HEK293 (cell line): Measurements from ENCODE around the gene VPS36.

ENCODE experiments used
- EGR2 ChIP-seq: fragments of 450-650 bp; formaldehyde crosslinking; IDR thresholded peaks from 2 replicates; pipeline ENCODE4 v1.5.1; 2016; ENCODE audit warnings: low read depth, missing biosample characterization, missing genetic modification characterization
- HOXD13 ChIP-seq: sonication (generic); formaldehyde crosslinking; IDR thresholded peaks from 2 replicates; pipeline ENCODE4 v1.8.0; 2022; ENCODE audit warnings: missing genetic modification reagents, borderline replicate concordance
- MYNN ChIP-seq: fragments of 450-650 bp; formaldehyde crosslinking; IDR thresholded peaks from 2 replicates; pipeline ENCODE4 v1.5.1; 2016; ENCODE audit warnings: missing biosample characterization, missing genetic modification characterization, borderline replicate concordance
- SP2 ChIP-seq: fragments of 450-650 bp; formaldehyde crosslinking; IDR thresholded peaks from 2 replicates; pipeline ENCODE4 v1.5.1; 2016; ENCODE audit warnings: missing biosample characterization, missing genetic modification characterization
- TCF7L2 ChIP-seq: IDR thresholded peaks from 2 replicates; pipeline ENCODE4 v1.6.1; 2011; ENCODE audit warnings: low read depth, mild to moderate bottlenecking, inconsistent platforms, low read length, moderate library complexity, borderline replicate concordance
- TRIM28 ChIP-seq: IDR thresholded peaks from 2 replicates; pipeline ENCODE4 v1.6.1; 2011; ENCODE audit warnings: low read length, control low read depth, borderline replicate concordance
- ZBTB21 ChIP-seq: fragments of 450-650 bp; formaldehyde crosslinking; IDR thresholded peaks from 2 replicates; pipeline ENCODE4 v1.5.1; 2017; ENCODE audit warnings: missing biosample characterization, missing genetic modification characterization
- ZFP3 ChIP-seq: fragments of 450-650 bp; formaldehyde crosslinking; IDR thresholded peaks from 2 replicates; pipeline ENCODE4 v1.5.1; 2016; ENCODE audit warnings: low read depth, missing biosample characterization, missing genetic modification characterization
- ZFP37 ChIP-seq: fragments of 450-650 bp; formaldehyde crosslinking; IDR thresholded peaks from 2 replicates; pipeline ENCODE4 v1.5.1; 2016; ENCODE audit warnings: missing biosample characterization, missing genetic modification characterization
- ZFP41 ChIP-seq: fragments of 450-650 bp; formaldehyde crosslinking; IDR thresholded peaks from 2 replicates; pipeline ENCODE4 v1.5.1; 2016; ENCODE audit warnings: missing biosample characterization, missing genetic modification characterization, borderline replicate concordance
- ZIC2 ChIP-seq: fragments of 450-650 bp; formaldehyde crosslinking; IDR thresholded peaks from 2 replicates; pipeline ENCODE4 v1.5.1; 2016; ENCODE audit warnings: missing biosample characterization, missing genetic modification characterization
- ZNF140 ChIP-seq: fragments of 450-650 bp; formaldehyde crosslinking; IDR thresholded peaks from 2 replicates; pipeline ENCODE4 v1.5.1; 2016; ENCODE audit warnings: missing biosample characterization, missing genetic modification characterization
- ZNF169 ChIP-seq: fragments of 450-650 bp; formaldehyde crosslinking; IDR thresholded peaks from 2 replicates; pipeline ENCODE4 v1.5.1; 2016; ENCODE audit warnings: missing biosample characterization, missing genetic modification characterization
- ZNF175 ChIP-seq: fragments of 450-650 bp; formaldehyde crosslinking; IDR thresholded peaks from 2 replicates; pipeline ENCODE4 v1.5.1; 2016; ENCODE audit warnings: missing biosample characterization, missing genetic modification characterization
- ZNF239 ChIP-seq: fragments of 450-650 bp; formaldehyde crosslinking; IDR thresholded peaks from 2 replicates; pipeline ENCODE4 v1.5.1; 2016; ENCODE audit warnings: missing biosample characterization, missing genetic modification characterization
- ZNF341 ChIP-seq: fragments of 450-650 bp; formaldehyde crosslinking; IDR thresholded peaks from 2 replicates; pipeline ENCODE4; 2016; ENCODE audit warnings: low read depth, missing biosample characterization, missing genetic modification characterization
- ZNF433 ChIP-seq: fragments of 450-650 bp; formaldehyde crosslinking; IDR thresholded peaks from 2 replicates; pipeline ENCODE4 v1.5.1; 2016; ENCODE audit warnings: missing biosample characterization, missing genetic modification characterization, low read depth
- ZNF501 ChIP-seq: fragments of 450-650 bp; formaldehyde crosslinking; IDR thresholded peaks from 2 replicates; pipeline ENCODE4 v1.5.1; 2016; ENCODE audit warnings: missing biosample characterization, missing genetic modification characterization
- ZNF600 ChIP-seq: fragments of 450-650 bp; formaldehyde crosslinking; IDR thresholded peaks from 2 replicates; pipeline ENCODE4 v1.5.1; 2016; ENCODE audit warnings: missing biosample characterization, missing genetic modification characterization
- ZNF658 ChIP-seq: fragments of 450-650 bp; formaldehyde crosslinking; IDR thresholded peaks from 2 replicates; pipeline ENCODE4; 2016; ENCODE audit warnings: missing biosample characterization, missing genetic modification characterization
- ZNF660 ChIP-seq: fragments of 450-650 bp; IDR thresholded peaks from 2 replicates; pipeline ENCODE4 v1.5.1; 2018; ENCODE audit warnings: missing biosample characterization, mild to moderate bottlenecking, missing genetic modification characterization
- ZNF707 ChIP-seq: fragments of 450-650 bp; formaldehyde crosslinking; IDR thresholded peaks from 2 replicates; pipeline ENCODE4 v1.5.1; 2016; ENCODE audit warnings: missing biosample characterization, missing genetic modification characterization
- ZNF776 ChIP-seq: fragments of 450-650 bp; formaldehyde crosslinking; IDR thresholded peaks from 2 replicates; pipeline ENCODE4 v1.5.0; 2017; ENCODE audit warnings: missing biosample characterization, missing genetic modification characterization, borderline replicate concordance
- TF ChIP-seq, protein P1 (sequence below): fragments of 450-650 bp; formaldehyde crosslinking; IDR thresholded peaks from 2 replicates; pipeline ENCODE4 v1.5.1; 2017; ENCODE audit warnings: missing biosample characterization, missing genetic modification characterization
- TF ChIP-seq, protein P2 (sequence below): fragments of 450-650 bp; IDR thresholded peaks from 2 replicates; pipeline ENCODE4 v1.5.1; 2018; ENCODE audit warnings: missing biosample characterization, mild to moderate bottlenecking, missing genetic modification characterization
- TF ChIP-seq, protein P3 (sequence below): fragments of 450-650 bp; formaldehyde crosslinking; IDR thresholded peaks from 2 replicates; pipeline ENCODE4 v1.5.1; 2016; ENCODE audit warnings: missing biosample characterization, missing genetic modification characterization, borderline replicate concordance
- TF ChIP-seq, protein P4 (sequence below): fragments of 450-650 bp; formaldehyde crosslinking; IDR thresholded peaks from 2 replicates; pipeline ENCODE4 v1.5.1; 2016; ENCODE audit warnings: missing biosample characterization, missing genetic modification characterization
- TF ChIP-seq, protein P5 (sequence below): fragments of 450-650 bp; formaldehyde crosslinking; IDR thresholded peaks from 2 replicates; pipeline ENCODE4 v1.5.1; 2016; ENCODE audit warnings: missing biosample characterization, missing genetic modification characterization
- TF ChIP-seq, protein P6 (sequence below): fragments of 450-650 bp; formaldehyde crosslinking; IDR thresholded peaks from 2 replicates; pipeline ENCODE4 v1.5.1; 2017; ENCODE audit warnings: missing biosample characterization, mild to moderate bottlenecking, missing genetic modification characterization, moderate library complexity
- TF ChIP-seq, protein P7 (sequence below): fragments of 450-650 bp; formaldehyde crosslinking; IDR thresholded peaks from 2 replicates; pipeline ENCODE4 v1.5.1; 2016; ENCODE audit warnings: missing biosample characterization, missing genetic modification characterization

VPS36 gene

DNA sequence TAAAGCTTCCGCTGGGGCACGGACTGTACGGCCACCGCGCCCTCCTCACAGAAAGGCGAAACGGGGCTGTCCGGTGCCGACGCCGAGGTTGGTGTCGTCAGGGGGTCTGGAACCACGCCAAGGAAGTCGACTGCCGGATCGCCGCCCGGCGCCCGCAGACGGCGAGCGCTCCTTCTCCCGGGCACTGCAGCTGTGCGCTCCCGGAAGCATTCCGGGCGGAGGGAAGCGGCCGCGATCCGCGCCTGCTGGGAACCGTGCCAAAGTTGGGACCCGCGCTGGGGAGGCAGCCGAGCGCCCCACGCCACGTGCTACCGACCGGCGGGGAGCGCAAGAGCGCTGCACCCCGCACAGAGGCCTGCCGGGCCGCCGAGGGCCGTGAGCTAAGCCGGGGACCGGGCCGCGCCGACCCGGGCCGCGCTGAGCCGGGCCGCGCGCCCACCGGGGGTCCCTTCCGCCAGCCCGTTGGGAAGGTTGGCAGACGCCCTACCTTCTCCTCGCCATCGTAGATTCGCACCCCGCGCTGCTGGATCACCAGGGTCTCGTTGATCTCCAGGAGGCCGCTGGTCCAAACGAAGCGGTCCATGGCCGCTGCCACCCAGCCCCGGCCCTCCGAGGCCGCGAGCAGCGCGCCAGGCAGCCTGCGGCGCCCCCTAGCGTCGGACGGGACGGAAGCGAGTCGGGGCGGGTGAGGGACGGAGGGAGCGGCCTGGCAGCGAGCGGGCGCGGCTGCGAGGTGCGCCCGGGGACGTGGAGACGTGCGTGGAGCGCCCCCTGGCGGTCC, at the start of gene VPS36 (continued):
- TF ChIP-seq, protein P1, sequence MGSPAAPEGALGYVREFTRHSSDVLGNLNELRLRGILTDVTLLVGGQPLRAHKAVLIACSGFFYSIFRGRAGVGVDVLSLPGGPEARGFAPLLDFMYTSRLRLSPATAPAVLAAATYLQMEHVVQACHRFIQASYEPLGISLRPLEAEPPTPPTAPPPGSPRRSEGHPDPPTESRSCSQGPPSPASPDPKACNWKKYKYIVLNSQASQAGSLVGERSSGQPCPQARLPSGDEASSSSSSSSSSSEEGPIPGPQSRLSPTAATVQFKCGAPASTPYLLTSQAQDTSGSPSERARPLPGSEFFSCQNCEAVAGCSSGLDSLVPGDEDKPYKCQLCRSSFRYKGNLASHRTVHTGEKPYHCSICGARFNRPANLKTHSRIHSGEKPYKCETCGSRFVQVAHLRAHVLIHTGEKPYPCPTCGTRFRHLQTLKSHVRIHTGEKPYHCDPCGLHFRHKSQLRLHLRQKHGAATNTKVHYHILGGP (tag by site-specific recombination), result no peak
- peak; percentile 52 for TF ChIP-seq ZNF600 (tag by site-specific recombination)
- no peak for TF ChIP-seq ZNF341 (tag by site-specific recombination)
- TF ChIP-seq, protein P2, sequence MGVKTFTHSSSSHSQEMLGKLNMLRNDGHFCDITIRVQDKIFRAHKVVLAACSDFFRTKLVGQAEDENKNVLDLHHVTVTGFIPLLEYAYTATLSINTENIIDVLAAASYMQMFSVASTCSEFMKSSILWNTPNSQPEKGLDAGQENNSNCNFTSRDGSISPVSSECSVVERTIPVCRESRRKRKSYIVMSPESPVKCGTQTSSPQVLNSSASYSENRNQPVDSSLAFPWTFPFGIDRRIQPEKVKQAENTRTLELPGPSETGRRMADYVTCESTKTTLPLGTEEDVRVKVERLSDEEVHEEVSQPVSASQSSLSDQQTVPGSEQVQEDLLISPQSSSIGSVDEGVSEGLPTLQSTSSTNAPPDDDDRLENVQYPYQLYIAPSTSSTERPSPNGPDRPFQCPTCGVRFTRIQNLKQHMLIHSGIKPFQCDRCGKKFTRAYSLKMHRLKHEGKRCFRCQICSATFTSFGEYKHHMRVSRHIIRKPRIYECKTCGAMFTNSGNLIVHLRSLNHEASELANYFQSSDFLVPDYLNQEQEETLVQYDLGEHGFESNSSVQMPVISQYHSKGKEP, result 0 out of 2 replicates have a peak, but pooled peaks have one; percentile 33
- TF ChIP-seq HOXD13 (CRISPR knock-in tag), result no peak
- no peak for TF ChIP-seq MYNN (tag by site-specific recombination)
- no peak for TF ChIP-seq ZNF433 (tag by site-specific recombination)
- TF ChIP-seq ZNF660, result peak; percentile 96
- TF ChIP-seq ZFP41, result no peak
- no peak; the same call in 1 of the 2 replicates for TF ChIP-seq ZFP37 (tag by site-specific recombination)
- TF ChIP-seq ZNF776 (tag by site-specific recombination), result no peak
- TF ChIP-seq TRIM28, result no peak
- TF ChIP-seq ZNF140 (tag by site-specific recombination), result no peak
- TF ChIP-seq, protein P3, sequence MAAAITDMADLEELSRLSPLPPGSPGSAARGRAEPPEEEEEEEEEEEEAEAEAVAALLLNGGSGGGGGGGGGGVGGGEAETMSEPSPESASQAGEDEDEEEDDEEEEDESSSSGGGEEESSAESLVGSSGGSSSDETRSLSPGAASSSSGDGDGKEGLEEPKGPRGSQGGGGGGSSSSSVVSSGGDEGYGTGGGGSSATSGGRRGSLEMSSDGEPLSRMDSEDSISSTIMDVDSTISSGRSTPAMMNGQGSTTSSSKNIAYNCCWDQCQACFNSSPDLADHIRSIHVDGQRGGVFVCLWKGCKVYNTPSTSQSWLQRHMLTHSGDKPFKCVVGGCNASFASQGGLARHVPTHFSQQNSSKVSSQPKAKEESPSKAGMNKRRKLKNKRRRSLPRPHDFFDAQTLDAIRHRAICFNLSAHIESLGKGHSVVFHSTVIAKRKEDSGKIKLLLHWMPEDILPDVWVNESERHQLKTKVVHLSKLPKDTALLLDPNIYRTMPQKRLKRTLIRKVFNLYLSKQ (tag by site-specific recombination), result no peak
- TF ChIP-seq ZNF707 (tag by site-specific recombination), result no peak
- TF ChIP-seq TCF7L2, result no peak
- no peak for TF ChIP-seq ZNF175 (tag by site-specific recombination)
- TF ChIP-seq ZNF501 (tag by site-specific recombination), result peak; percentile 56; the same call in 1 of the 2 replicates
- TF ChIP-seq ZNF658 (tag by site-specific recombination), result no peak
- TF ChIP-seq EGR2, result no peak
- no peak for TF ChIP-seq ZBTB21 (tag by site-specific recombination)
- TF ChIP-seq, protein P4, sequence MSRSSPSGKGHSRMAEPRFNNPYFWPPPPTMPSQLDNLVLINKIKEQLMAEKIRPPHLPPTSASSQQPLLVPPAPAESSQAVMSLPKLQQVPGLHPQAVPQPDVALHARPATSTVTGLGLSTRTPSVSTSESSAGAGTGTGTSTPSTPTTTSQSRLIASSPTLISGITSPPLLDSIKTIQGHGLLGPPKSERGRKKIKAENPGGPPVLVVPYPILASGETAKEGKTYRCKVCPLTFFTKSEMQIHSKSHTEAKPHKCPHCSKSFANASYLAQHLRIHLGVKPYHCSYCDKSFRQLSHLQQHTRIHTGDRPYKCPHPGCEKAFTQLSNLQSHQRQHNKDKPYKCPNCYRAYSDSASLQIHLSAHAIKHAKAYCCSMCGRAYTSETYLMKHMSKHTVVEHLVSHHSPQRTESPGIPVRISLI, result no peak
- TF ChIP-seq, protein P5, sequence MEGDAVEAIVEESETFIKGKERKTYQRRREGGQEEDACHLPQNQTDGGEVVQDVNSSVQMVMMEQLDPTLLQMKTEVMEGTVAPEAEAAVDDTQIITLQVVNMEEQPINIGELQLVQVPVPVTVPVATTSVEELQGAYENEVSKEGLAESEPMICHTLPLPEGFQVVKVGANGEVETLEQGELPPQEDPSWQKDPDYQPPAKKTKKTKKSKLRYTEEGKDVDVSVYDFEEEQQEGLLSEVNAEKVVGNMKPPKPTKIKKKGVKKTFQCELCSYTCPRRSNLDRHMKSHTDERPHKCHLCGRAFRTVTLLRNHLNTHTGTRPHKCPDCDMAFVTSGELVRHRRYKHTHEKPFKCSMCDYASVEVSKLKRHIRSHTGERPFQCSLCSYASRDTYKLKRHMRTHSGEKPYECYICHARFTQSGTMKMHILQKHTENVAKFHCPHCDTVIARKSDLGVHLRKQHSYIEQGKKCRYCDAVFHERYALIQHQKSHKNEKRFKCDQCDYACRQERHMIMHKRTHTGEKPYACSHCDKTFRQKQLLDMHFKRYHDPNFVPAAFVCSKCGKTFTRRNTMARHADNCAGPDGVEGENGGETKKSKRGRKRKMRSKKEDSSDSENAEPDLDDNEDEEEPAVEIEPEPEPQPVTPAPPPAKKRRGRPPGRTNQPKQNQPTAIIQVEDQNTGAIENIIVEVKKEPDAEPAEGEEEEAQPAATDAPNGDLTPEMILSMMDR (tag by site-specific recombination), result peak; percentile 90
- no peak for TF ChIP-seq ZFP3 (tag by site-specific recombination)
- TF ChIP-seq, protein P6, sequence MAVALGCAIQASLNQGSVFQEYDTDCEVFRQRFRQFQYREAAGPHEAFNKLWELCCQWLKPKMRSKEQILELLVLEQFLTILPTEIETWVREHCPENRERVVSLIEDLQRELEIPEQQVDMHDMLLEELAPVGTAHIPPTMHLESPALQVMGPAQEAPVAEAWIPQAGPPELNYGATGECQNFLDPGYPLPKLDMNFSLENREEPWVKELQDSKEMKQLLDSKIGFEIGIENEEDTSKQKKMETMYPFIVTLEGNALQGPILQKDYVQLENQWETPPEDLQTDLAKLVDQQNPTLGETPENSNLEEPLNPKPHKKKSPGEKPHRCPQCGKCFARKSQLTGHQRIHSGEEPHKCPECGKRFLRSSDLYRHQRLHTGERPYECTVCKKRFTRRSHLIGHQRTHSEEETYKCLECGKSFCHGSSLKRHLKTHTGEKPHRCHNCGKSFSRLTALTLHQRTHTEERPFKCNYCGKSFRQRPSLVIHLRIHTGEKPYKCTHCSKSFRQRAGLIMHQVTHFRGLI, result peak; percentile 66; the same call in 1 of the 2 replicates
- TF ChIP-seq SP2, result peak; percentile 20; the same call in 1 of the 2 replicates
- TF ChIP-seq, protein P7, sequence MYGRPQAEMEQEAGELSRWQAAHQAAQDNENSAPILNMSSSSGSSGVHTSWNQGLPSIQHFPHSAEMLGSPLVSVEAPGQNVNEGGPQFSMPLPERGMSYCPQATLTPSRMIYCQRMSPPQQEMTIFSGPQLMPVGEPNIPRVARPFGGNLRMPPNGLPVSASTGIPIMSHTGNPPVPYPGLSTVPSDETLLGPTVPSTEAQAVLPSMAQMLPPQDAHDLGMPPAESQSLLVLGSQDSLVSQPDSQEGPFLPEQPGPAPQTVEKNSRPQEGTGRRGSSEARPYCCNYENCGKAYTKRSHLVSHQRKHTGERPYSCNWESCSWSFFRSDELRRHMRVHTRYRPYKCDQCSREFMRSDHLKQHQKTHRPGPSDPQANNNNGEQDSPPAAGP (tag by site-specific recombination), result 0 out of 2 replicates have a peak, but pooled peaks have one; percentile 42
- peak; percentile 62 for TF ChIP-seq ZIC2 (tag by site-specific recombination)
- no peak for TF ChIP-seq ZNF239 (tag by site-specific recombination)
- no peak for TF ChIP-seq ZNF169 (tag by site-specific recombination)
